Daoy (cell line): ENCODE results near the gene RABL2B. TPM values are rescaled to one million over a fixed set of nuclear protein-coding genes. Genes with fewer than 3 reads are reported as not detected.

Experiments used
- DNase-seq: peaks from one replicate; pipeline ENCODE4 v3.0.0-alpha.2; 2015; ENCODE audit warnings: low read depth
- total RNA-seq: library from RNA; depleted of rRNA; stranded (reverse); fragments of >200 nt; shearing (Covaris generic); gene quantifications from 2 replicates; pipeline ENCODE4 v1.2.3, GENCODE V29; 2014

The RABL2B gene
- total RNA-seq, 1 experiment from 2014 or later, result 11.5 TPM

GRCh38 chr22:50738649-50739227 lies 44.7 kb downstream of the RABL2B start:
- DNase-seq, result no peak

GRCh38 chr22:50737728-50738648 lies 45.4 kb downstream of the RABL2B start, which contains the start of gene ACR:
Gene ACR, plus strand, starts transcription at chr22:50738204. Its CDS starts 32 bp downstream, at chr22:50738236.
- DNase-seq, result no peak

- no peak for DNase-seq
Measured at GRCh38 chr22:50735739-50736030, 47.8 kb downstream of the RABL2B start.

- no peak for DNase-seq
Measured at GRCh38 chr22:50734986-50735738, 48.3 kb downstream of the RABL2B start.

- DNase-seq, result no peak
Measured at GRCh38 chr22:50734343-50734771, 49.1 kb downstream of the RABL2B start.

- DNase-seq, result no peak
Measured at GRCh38 chr22:50733521-50734342, 49.7 kb downstream of the RABL2B start.

GRCh38 chr22:50732681-50733080 lies 50.8 kb downstream of the RABL2B start:
- DNase-seq, result no peak

GRCh38 chr22:50731811-50732624 lies 51.4 kb downstream of the RABL2B start:
- peak; percentile 48 for DNase-seq

GRCh38 chr22:50730941-50731661 lies 52.3 kb downstream of the RABL2B start:
- no peak for DNase-seq

GRCh38 chr22:50730013-50730891 lies 53.2 kb downstream of the RABL2B start:
- no peak for DNase-seq

GRCh38 chr22:50729391-50730012 lies 53.9 kb downstream of the RABL2B start:
- DNase-seq, result no peak

- no peak for DNase-seq
Measured at GRCh38 chr22:50728523-50728931, 54.9 kb downstream of the RABL2B start.

GRCh38 chr22:50727678-50728522 lies 55.5 kb downstream of the RABL2B start:
- no peak for DNase-seq

GRCh38 chr22:50726643-50727340 lies 56.6 kb downstream of the RABL2B start:
- DNase-seq, result no peak

GRCh38 chr22:50725597-50725996 lies 57.8 kb downstream of the RABL2B start:
- DNase-seq, result no peak

GRCh38 chr22:50724616-50725015 lies 58.8 kb downstream of the RABL2B start:
- DNase-seq, result no peak

- no peak for DNase-seq
Measured at GRCh38 chr22:50723991-50724390, 59.4 kb downstream of the RABL2B start.
